ENCODE measurements around the gene PKIG. TPM values are rescaled to one million over a fixed set of nuclear protein-coding genes. Genes with fewer than 3 reads are reported as not detected.

Gene PKIG
- total and polyA plus RNA-seq, 12 donors = 43.9 to 225 (median 111) TPM

- DNase-seq = no peak
- intact Hi-C loops (cut with DNase I) = loop anchor here (5.0 to 10.0 kb wide), 2 partner anchors 78 to 206 kb away; no protein-coding TSS in a partner anchor
- Histone ChIP-seq H3K36me3 (replicated peaks in 1 of 2) (peaks cover 0 to 23% of the 10 kb centered on the region in 2 donors), H3K4me3 (no peak overlapping the region), H3K9me3 (replicated peaks in 1 of 3) (no peaks in the 10 kb centered on the region), H3K27ac (peak overlapping the region in 4 of 5 donors; percentile 30 to 90 (median 78)), H3K27me3 (no peaks in the 10 kb centered on the region), H3K4me1 (replicated peaks in 1 of 2) (peaks cover 0 to 38% of the 10 kb centered on the region in 2 donors)
- TF ChIP-seq POLR2A (IDR thresholded peaks at IDR 0.05) (no peak), CTCF (IDR thresholded peaks at IDR 0.05) (no peak)
- WGBS, 4 donors = 0 to 3% (median 1%) methylated on average over 1 of the region's 1 CpG
Measured at GRCh38 chr20:44610313-44610962, 28.1 kb downstream of the PKIG start.

- no peak for DNase-seq
- Histone ChIP-seq H3K9me3 (replicated peaks in 1 of 3) (no peaks in the 10 kb centered on the region), H3K36me3 (replicated peaks in 1 of 2) (peaks cover 0 to 49% of the 10 kb centered on the region in 2 donors), H3K27me3 (no peaks in the 10 kb centered on the region), H3K4me1 (replicated peaks in 1 of 2) (peaks cover 0 to 44% of the 10 kb centered on the region in 2 donors), H3K4me3 (no peak overlapping the region), H3K27ac (no peak overlapping the region)
- TF ChIP-seq POLR2A (IDR thresholded peaks at IDR 0.05) = no peak
- TF ChIP-seq CTCF (IDR thresholded peaks at IDR 0.05) = no peak
- intact Hi-C loops (cut with DNase I) = loop anchor here (5.0 to 10.0 kb wide), 2 partner anchors 81 to 209 kb away; no protein-coding TSS in a partner anchor
- WGBS, 4 donors = 93 to 99% (median 95%) methylated on average over 5 of the region's 5 CpGs
Measured at GRCh38 chr20:44613575-44613974, 31.2 kb downstream of the PKIG start.

DNA sequence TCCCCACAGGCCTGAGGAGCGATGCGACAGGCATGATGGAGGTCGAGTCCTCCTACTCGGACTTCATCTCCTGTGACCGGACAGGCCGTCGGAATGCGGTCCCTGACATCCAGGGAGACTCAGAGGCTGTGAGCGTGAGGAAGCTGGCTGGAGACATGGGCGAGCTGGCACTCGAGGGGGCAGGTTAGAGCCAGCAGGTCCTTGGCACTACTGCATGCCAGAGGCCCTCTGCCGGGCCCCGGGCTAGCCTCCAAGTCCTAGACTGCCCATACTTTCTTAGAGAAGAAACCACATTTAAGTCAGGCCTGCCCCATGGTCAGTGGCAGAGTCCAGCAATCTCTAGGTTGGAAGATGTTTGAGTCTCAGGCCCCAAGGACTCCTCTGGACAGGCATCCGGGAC, 32.1 kb downstream of the PKIG start:
- DNase-seq = peak in 2 of 7 donors; percentile 53 to 57
- Histone ChIP-seq H3K9me3 (replicated peaks in 1 of 3) (no peaks in the 10 kb centered on the region), H3K27me3 (no peaks in the 10 kb centered on the region), H3K27ac (peak overlapping the region in 2 of 5 donors; percentile 38 to 57), H3K4me3 (no peak overlapping the region), H3K4me1 (replicated peaks in 1 of 2) (peaks cover 0 to 36% of the 10 kb centered on the region in 2 donors), H3K36me3 (replicated peaks in 1 of 2) (peaks cover 0 to 59% of the 10 kb centered on the region in 2 donors)
- TF ChIP-seq POLR2A (IDR thresholded peaks at IDR 0.05) = no peak
- no peak for TF ChIP-seq CTCF (IDR thresholded peaks at IDR 0.05)
- intact Hi-C loops (cut with DNase I) = loop anchor here (5.0 to 10.0 kb wide), 2 partner anchors 82 to 210 kb away; no protein-coding TSS in a partner anchor
- 72 to 81% (median 76%) methylated on average over 3 to 14 of the region's 14 CpGs for WGBS, 4 donors

GRCh38 chr20:44615169-44615791, 32.9 kb downstream of the PKIG start:
- peaks cover 0 to 33% of the 10 kb centered on the region in 2 donors for H3K4me1 ChIP-seq (replicated peaks in 1 of 2)
- H3K4me3 ChIP-seq = no peak overlapping the region
- TF ChIP-seq CTCF (IDR thresholded peaks at IDR 0.05) (no peak), POLR2A (IDR thresholded peaks at IDR 0.05) (no peak)
- 45 to 71% (median 62%) methylated on average over 4 to 10 of the region's 10 CpGs for WGBS, 4 donors
- H3K27ac ChIP-seq = peak overlapping the region in 3 of 5 donors; percentile 18 to 57 (median 38)
- DNase-seq = no peak
- peaks cover 0 to 61% of the 10 kb centered on the region in 2 donors for H3K36me3 ChIP-seq (replicated peaks in 1 of 2)
- no peaks in the 10 kb centered on the region for H3K27me3 ChIP-seq
- no peaks in the 10 kb centered on the region for H3K9me3 ChIP-seq (replicated peaks in 1 of 3)
- intact Hi-C loops (cut with DNase I) = loop anchor here (5.0 to 10.0 kb wide), 3 partner anchors 148 to 228 kb away; no protein-coding TSS in a partner anchor

Measured in adrenal gland (tissue), 12 donors.